ENCODE data around the gene RASA3.

The RASA3 gene

DNA sequence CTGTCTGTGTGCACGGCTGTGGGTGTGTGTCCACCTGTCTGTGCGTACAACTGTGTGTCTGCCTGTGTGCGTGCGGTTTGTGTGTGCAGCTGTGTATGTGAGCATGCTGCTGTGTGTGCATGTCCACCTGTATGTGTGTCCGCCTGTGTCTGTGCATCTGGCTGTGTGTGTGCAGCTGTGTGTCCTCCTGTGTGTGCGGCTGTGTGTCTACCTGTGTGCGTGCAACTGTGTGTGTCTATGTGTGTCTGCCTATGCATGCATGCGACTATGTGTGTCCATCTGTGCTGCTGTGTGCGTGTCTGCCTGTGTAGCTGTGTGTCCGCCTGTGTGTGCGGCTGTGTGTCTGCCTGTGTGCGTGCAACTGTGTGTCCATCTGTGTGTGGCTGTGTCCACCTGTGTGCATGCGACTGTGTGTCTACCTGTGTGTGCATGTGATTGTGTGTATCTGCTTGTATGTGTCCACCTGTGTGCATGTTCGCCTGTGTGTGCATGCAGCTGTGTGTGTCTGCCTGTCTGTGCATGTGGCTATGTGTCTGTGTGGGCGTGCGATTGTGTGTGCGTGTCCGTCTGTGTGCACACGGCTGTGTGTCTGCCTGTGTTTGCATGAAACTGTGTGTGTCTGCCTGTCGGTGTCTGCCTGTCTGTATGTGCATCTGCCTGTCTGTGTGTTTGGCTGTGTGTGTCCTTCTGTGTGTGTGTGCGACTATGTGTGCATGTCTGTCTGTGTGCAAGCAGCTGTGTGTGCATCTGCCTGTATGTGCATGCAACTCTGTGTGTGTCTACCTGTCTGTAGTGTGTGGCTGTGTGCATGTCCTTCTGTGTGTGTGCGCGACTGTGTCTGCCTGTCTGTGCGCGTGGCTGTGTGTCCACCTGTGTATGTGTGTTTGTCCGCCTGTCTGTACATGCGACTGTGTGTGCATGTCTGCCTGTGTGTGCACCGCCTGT is 101.5 kb downstream of the RASA3 start:
- DNase-seq (ENCODE audit: low read depth) = no peak
- no peak overlapping the region for H3K4me3 ChIP-seq (ENCODE audit: low read length)
- TF ChIP-seq, protein P1, sequence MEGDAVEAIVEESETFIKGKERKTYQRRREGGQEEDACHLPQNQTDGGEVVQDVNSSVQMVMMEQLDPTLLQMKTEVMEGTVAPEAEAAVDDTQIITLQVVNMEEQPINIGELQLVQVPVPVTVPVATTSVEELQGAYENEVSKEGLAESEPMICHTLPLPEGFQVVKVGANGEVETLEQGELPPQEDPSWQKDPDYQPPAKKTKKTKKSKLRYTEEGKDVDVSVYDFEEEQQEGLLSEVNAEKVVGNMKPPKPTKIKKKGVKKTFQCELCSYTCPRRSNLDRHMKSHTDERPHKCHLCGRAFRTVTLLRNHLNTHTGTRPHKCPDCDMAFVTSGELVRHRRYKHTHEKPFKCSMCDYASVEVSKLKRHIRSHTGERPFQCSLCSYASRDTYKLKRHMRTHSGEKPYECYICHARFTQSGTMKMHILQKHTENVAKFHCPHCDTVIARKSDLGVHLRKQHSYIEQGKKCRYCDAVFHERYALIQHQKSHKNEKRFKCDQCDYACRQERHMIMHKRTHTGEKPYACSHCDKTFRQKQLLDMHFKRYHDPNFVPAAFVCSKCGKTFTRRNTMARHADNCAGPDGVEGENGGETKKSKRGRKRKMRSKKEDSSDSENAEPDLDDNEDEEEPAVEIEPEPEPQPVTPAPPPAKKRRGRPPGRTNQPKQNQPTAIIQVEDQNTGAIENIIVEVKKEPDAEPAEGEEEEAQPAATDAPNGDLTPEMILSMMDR (IDR thresholded peaks at IDR 0.05; ENCODE audit: insufficient read depth, low read depth, low read length, missing control alignments) = no peak

DNA sequence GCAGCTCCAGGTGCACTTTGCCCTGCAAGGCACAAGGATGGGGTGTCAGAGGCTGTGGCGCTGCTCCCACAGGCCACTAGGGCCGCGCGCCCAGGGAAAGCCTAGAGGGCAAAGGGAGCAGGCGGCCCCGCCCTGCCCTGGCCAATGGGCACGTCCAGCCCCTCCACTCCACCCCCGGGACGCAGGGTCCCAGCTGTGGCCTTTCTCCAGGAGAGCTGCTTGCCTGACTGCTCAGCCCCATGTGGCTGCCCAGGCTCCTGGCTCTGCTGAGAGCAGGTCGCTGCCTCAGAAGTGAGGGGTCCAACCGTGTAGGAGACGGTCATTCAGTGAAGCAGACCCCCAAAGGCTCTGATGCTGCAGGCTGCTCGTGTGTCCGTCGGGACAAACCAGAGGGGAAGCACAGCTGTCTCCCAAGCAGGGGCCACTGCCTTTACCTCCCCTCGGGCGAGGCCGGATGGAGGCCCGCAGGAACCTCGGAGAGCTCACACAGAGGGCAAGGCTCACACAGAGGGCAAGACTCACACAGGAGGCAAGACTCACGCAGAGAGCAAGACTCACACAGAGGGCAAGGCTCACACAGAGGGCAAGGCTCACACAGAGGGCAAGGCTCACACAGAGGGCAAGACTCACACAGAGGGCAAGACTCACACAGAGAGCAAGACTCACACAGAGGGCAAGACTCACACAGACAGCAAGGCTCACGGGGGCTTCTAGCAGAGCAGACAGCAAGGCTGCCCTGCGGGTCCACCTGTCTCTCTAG is 102.4 kb downstream of the RASA3 start:
- DNase-seq (ENCODE audit: low read depth) = no peak
- no peak overlapping the region for H3K4me3 ChIP-seq (ENCODE audit: low read length)
- TF ChIP-seq, protein P1 (IDR thresholded peaks at IDR 0.05; ENCODE audit: insufficient read depth, low read depth, low read length, missing control alignments) = no peak

DNA sequence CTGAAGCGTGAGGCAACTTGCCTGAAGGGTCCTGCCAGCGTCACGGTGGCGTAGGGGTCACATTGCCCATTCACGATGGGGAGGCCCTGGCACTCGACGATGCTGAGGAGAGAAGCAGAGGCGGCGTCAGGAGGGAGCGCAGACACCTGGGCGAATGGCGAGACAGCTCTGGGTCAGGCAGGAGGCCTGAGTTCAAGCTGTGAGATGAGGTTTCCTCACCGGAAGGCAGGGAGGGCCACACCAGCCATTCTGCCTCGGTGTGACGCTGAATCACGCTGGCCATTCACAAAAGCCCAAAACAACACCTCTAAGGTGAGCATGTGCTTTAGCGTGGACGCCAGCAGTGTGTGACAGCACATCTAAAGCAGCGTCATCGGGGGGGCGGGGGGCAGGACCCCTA is 104.6 kb downstream of the RASA3 start:
- TF ChIP-seq, protein P1 (IDR thresholded peaks at IDR 0.05; ENCODE audit: insufficient read depth, low read depth, low read length, missing control alignments) = no peak
- no peak for DNase-seq (ENCODE audit: low read depth)

DNA sequence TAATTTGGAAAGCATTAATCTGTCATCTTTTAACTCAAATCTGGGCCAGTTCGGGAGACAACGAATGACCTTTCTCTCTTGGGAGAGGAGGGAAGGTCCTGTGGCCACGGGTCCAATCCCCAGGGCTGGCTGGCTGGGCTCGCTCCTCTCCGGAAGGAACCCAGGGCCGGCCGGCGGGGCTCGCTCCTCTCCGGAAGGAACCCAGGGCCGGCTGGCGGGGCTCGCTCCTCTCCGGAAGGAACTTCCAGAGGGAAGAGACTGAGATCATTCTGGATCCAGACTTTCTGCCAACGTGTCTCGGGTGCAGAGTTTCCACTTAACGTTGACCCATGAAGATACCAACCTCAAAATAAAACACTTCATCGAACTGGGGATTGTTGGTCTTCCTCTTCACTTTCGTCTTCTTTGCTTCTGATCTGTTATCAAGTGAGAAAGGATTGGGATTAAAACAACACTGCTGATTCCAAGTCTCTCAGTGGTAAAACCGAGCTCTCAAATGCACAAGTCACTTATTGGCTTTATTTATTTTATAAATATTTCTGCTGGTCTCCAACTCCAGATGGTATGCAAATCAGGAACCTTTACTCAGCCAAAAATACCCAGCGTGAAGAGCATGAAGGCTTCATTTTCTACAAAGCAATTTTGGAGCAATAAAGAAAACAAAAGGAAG is 105.2 kb downstream of the RASA3 start:
- no peak overlapping the region for H3K4me3 ChIP-seq (ENCODE audit: low read length)
- TF ChIP-seq, protein P1 (IDR thresholded peaks at IDR 0.05; ENCODE audit: insufficient read depth, low read depth, low read length, missing control alignments) = no peak
- no peak for DNase-seq (ENCODE audit: low read depth)

More for the DNA sequence above, 104.6 kb downstream of the RASA3 start:
- no peak overlapping the region for H3K4me3 ChIP-seq (ENCODE audit: low read length)

DNA sequence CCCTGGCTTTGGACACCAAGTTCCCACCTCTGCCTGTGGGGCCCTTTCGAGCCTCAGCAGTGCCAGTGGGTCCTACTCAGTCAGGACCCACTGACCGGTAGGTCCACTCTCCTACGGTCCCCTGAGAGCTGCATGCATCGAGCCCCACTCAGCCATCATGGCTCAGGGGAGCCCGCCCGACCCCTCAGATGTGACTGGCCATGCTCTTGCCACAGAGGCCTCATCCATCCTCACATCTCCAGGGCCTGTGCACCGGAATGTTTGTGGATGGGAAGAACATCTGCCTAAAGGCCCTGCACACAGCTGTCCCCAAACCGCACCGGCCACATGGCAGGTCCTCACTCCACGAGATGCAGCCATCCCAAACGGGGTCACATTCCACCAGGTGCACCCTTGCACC is 105.9 kb downstream of the RASA3 start:
- TF ChIP-seq, protein P1 (IDR thresholded peaks at IDR 0.05; ENCODE audit: insufficient read depth, low read depth, low read length, missing control alignments) = no peak
- no peak for DNase-seq (ENCODE audit: low read depth)
- no peak overlapping the region for H3K4me3 ChIP-seq (ENCODE audit: low read length)

DNA sequence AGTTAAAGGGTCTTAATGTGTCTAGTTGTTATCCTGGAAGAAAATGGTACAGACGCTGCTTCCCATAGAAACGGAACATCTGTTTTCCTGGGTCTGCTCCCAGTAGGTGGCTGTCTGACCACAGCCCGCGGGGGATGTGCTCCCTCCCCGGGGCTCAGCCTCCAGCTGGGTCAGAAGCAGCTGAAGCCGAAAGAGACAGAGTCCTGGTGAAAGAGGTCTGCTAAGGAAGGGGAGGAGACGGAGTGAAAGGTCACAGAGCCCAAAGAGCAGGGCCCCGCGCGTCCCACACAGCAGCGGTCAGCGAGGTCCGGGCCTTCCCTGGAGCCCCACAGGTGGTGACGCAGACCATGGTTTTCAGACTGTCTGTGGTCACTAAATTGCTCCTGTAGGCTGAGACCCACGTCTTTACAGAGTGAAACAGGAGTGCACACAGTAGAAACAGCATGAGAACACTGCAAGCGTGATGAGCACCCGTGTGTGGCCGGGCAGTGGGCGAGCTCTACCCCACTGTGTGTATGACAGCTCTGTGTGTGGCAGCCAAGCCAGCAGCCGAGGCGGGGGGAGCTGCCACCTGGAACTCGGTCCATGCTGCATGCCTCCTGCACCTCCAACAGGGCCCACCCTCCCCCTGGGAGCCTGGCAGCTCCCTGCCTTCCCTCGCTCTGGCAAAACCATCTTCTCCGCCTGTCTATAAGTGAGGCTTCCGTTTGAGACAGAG is 106.5 kb downstream of the RASA3 start:
- H3K4me3 ChIP-seq (ENCODE audit: low read length) = no peak overlapping the region
- TF ChIP-seq, protein P1 (IDR thresholded peaks at IDR 0.05; ENCODE audit: insufficient read depth, low read depth, low read length, missing control alignments) = no peak
- DNase-seq (ENCODE audit: low read depth) = no peak

Data from epithelial cell of esophagus (primary cell).